ENCODE measurements around the gene PPM1E.

DNA sequence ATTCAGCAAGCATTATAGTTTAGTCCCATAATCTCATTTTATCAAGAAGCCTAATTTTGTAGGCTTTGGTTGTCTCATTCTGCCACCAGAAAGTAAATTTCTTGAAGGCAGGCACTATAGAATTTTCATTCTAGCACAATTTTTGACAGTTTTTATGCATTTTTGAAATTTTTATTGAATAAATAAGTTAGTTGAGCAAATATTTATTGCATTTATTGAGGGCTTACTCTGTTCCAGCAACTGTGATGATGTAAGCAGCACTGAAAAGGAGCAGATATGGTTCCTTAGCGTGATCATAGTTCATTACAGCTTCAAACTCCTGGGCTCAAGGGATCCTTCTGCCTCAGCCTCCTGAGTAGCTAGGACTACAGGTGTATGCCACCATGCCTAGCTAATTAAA, 34.2 kb downstream of the PPM1E start:
- TF ChIP-seq, protein P1, sequence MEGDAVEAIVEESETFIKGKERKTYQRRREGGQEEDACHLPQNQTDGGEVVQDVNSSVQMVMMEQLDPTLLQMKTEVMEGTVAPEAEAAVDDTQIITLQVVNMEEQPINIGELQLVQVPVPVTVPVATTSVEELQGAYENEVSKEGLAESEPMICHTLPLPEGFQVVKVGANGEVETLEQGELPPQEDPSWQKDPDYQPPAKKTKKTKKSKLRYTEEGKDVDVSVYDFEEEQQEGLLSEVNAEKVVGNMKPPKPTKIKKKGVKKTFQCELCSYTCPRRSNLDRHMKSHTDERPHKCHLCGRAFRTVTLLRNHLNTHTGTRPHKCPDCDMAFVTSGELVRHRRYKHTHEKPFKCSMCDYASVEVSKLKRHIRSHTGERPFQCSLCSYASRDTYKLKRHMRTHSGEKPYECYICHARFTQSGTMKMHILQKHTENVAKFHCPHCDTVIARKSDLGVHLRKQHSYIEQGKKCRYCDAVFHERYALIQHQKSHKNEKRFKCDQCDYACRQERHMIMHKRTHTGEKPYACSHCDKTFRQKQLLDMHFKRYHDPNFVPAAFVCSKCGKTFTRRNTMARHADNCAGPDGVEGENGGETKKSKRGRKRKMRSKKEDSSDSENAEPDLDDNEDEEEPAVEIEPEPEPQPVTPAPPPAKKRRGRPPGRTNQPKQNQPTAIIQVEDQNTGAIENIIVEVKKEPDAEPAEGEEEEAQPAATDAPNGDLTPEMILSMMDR (IDR thresholded peaks at IDR 0.05) = no peak
- TF ChIP-seq POLR2AphosphoS5 (IDR thresholded peaks at IDR 0.05) (no peak), POLR2A (IDR thresholded peaks at IDR 0.05) (no peak)

Data from prostate gland (tissue), 2 donors.